Endometrial microvascular endothelial cells (primary cell): ENCODE results near the gene SLC17A1. TPM values are rescaled to one million over a fixed set of nuclear protein-coding genes. Genes with fewer than 3 reads are reported as not detected.

Source experiments
- in situ Hi-C: cut with HindIII; loops from 2 replicates; pipeline ENCODE4 v1.10.0; 2017; ENCODE audit warnings: low sequenced_read_pairs, low pct_unique_long_range_greater_than_20kb; ENCODE audit errors: inconsistent ontology term
- total RNA-seq: library from RNA; depleted of rRNA; stranded (reverse); fragments of >200 nt; gene quantifications from one replicate; pipeline ENCODE4 v1.2.3, GENCODE V29; 2015; ENCODE audit errors: inconsistent ontology term

SLC17A1 gene
- total RNA-seq, 1 donor from 2014 or later = not detected

DNA sequence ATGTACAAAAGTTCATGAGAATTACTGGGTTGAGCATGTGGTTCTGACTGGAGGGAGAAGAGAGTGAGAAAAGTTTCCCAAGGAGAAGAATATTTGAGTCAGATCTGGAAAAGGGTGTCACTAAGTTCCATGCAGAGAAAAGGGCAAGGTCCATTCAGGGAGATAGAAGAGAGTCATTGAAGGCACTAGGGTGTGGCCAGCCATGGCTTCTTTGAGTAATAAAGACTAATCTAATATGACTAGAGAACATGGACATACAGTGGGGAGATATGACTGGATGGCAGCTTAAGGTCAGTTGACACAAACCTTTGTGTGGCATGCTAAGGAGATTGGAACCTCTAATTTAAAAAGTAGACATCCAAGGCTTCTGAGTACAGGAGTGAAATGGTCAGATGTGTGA is 88.0 kb downstream of the SLC17A1 start:
- in situ Hi-C loops = no loop called here

DNA sequence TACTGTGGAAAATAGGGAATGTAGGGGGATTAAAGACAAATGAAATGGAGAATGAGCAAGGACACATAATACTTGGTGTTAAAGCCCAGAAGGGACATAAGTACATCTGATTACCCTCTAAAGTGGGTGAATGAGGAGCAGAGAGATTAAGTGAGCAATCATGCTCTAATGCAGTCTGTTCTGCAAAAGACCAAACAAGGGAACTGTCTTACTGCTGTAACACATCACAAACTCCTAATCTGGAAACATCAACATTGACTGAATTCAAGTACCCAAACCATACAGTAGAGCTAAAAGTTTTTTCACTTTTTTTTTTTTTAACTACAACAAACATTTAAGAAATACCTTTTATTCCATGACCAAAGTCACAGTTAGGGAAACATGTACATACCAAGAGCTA is 96.6 kb downstream of the SLC17A1 start:
- in situ Hi-C loops = no loop called here

Other genes starting within 250 kb of the SLC17A1 start
- not detected for gene SCGN, start 179.8 kb downstream of the SLC17A1 start, total RNA-seq
- not detected for gene SLC17A4, start 77.3 kb downstream of the SLC17A1 start, total RNA-seq
- gene SLC17A3, start 42.2 kb upstream of the SLC17A1 start, total RNA-seq = not detected
- gene SLC17A2, start 98.6 kb upstream of the SLC17A1 start, total RNA-seq = not detected
- 8.4 TPM for gene TRIM38, start 130.8 kb upstream of the SLC17A1 start, total RNA-seq